HG03378 (cell line): ENCODE results near the gene ADAM10.

Experiments
- ATAC-seq: cut with Tn5 transposase; IDR thresholded peaks from one replicate; pipeline ENCODE4 v1.9.1; 2021; ENCODE audit warnings: mild to moderate bottlenecking, moderate library complexity; ENCODE audit not compliant: unreplicated experiment

ADAM10 gene

DNA sequence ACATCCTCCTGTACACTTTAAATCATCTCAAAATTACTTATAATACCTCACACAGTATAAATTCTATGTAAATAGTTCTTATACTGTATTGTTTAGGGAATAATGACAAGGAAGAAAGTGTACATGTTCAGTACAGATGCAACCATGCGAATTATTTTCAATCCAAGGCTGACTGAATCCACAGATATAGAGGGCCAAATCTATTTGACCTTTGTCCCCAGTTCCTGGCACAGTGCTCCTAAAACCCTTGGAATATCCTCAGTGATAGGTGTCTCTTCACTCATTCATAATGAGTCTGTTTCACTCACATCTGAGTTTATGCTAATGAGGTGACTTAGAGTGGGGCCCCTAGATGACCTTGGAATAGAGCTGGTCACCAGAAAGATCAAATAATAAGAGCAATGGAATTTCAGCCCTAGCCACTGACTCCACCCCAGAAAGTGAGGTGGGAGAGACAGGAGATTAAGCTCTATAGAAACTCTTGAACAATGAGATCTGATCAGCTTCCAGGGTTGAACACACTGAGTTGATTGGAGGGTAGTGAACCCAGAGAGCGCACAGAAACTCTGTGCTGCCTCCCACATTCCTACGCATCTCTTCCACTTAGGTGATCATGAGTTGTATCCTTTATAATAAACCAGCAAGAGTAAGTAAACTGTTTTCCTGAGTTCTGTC lies 65.3 kb downstream of the ADAM10 start:
- ATAC-seq, result no peak

- no peak for ATAC-seq
Observed at GRCh38 chr15:58682234-58682633, 67.3 kb downstream of the ADAM10 start.

GRCh38 chr15:58678683-58679082 lies 70.8 kb downstream of the ADAM10 start:
- no peak for ATAC-seq

- no peak for ATAC-seq
Observed at GRCh38 chr15:58677426-58677825, 72.1 kb downstream of the ADAM10 start.

GRCh38 chr15:58676766-58677165 lies 72.7 kb downstream of the ADAM10 start:
- ATAC-seq, result no peak

DNA sequence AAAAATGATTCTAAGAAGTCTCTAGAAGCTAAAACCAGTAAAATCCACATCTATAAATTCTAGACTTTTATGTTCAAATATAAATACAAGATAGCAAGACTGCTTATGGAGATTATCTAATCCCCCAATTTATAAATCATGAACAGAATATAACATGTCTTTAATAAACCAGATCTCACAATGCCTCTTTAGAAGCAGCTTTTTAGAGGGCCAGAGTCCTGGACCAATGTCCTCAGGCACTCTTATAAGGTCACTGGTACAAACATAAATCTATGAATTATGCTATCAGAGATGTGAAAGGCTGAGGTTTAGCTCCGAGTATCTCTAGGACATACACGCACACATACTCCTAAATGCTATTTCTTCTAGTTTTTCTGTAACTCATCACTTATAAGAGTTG lies 78.3 kb downstream of the ADAM10 start:
- ATAC-seq, result no peak

- ATAC-seq, result no peak
Observed at GRCh38 chr15:58669108-58669507, 80.4 kb downstream of the ADAM10 start.

- no peak for ATAC-seq
Observed at GRCh38 chr15:58666957-58667356, 82.5 kb downstream of the ADAM10 start.

GRCh38 chr15:58665672-58666071 lies 83.8 kb downstream of the ADAM10 start:
- ATAC-seq, result no peak

- ATAC-seq, result no peak
Observed at GRCh38 chr15:58650102-58650501, 99.4 kb downstream of the ADAM10 start.

- no peak for ATAC-seq
Observed at GRCh38 chr15:58649175-58649574, 100.3 kb downstream of the ADAM10 start.

DNA sequence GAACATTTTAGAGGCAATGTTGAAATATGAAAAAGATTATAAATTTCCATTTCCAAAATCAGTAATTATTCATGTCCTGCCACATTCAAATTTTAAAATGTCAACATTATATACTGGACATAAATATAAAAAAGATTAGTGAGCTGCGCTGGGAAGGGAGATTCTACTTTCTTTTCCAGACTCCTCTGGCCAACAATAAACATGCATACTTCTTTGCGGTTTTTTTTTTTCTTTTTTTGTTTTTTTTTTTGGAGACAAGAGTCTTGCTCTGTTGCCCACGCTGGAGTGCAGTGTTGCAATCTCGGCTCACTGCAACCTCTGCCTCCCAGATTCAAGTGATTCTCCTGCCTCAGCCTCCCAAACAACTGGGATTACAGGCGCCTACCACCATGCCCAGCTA lies 105.5 kb downstream of the ADAM10 start:
- ATAC-seq, result no peak

GRCh38 chr15:58641660-58642059 lies 107.8 kb downstream of the ADAM10 start:
- no peak for ATAC-seq

GRCh38 chr15:58639992-58640391 lies 109.5 kb downstream of the ADAM10 start:
- ATAC-seq, result no peak

GRCh38 chr15:58639002-58639756 lies 110.3 kb downstream of the ADAM10 start:
- ATAC-seq, result no peak

GRCh38 chr15:58632789-58633188 lies 116.7 kb downstream of the ADAM10 start:
- no peak for ATAC-seq

- ATAC-seq, result no peak
Observed at GRCh38 chr15:58631319-58631718, 118.2 kb downstream of the ADAM10 start.

- no peak for ATAC-seq
Observed at GRCh38 chr15:58629625-58630024, 119.9 kb downstream of the ADAM10 start.

GRCh38 chr15:58628206-58628947 lies 121.1 kb downstream of the ADAM10 start:
- ATAC-seq, result no peak

GRCh38 chr15:58627701-58628100 lies 121.8 kb downstream of the ADAM10 start:
- no peak for ATAC-seq

DNA sequence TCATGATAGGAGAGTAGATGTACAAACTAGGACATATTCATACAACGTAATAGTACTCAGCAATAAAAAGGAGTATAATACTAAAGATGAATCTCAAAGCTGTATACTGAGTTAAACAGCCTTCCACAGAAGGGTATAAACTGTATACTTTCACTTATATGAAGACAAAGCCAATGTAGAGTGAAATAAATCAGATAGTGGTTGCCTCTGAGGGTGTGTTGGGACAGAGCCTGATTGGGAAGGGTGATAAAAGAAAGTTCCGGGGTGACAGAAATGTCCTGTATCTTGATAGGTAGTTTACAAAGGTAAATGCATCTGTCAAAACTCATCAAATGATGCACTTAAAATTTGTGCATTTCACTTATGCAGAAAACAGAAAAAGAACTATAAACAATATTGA lies 122.5 kb downstream of the ADAM10 start:
- no peak for ATAC-seq

- ATAC-seq, result no peak
Observed at GRCh38 chr15:58626378-58626777, 123.1 kb downstream of the ADAM10 start.
